A549 (cell line): ENCODE results near the gene SLC6A12.

Experiments used
- CHD4 ChIP-seq: fragments of 200-600 bp; sonication (generic); IDR thresholded peaks from 2 replicates; pipeline ENCODE4 v1.6.1; 2016; ENCODE audit warnings: antibody characterized with exemption, mild to moderate bottlenecking, borderline replicate concordance
- CTCF ChIP-seq: fragments of >200 bp; sonication (Bioruptor Twin); formaldehyde crosslinking; IDR thresholded peaks from 3 replicates; pipeline ENCODE4 v1.5.1; 2016
- EP300 ChIP-seq, 2 experiments: fragments of >200 bp; sonication (Bioruptor Twin); formaldehyde crosslinking; IDR thresholded peaks; 2 replicates in 1 of 2; 3 replicates in 1 of 2; pipeline ENCODE4 v1.6.1; 2016 to 2017
- JUN ChIP-seq, 2 experiments: fragments of >200 bp; sonication (Bioruptor Twin); formaldehyde crosslinking; IDR thresholded peaks; 2 replicates in 1 of 2; 3 replicates in 1 of 2; pipeline ENCODE4 v1.6.1; 2016 to 2017
- MAFK ChIP-seq: fragments of 450-650 bp; IDR thresholded peaks from 2 replicates; pipeline ENCODE4 v1.6.1; 2014; ENCODE audit not compliant: partially characterized antibody
- POLR2A ChIP-seq: IDR thresholded peaks from 2 replicates; pipeline ENCODE4 v1.6.1; 2012; ENCODE audit warnings: mild to moderate bottlenecking, low read length
- POLR2AphosphoS2 ChIP-seq: conservative IDR thresholded peaks from 2 replicates; pipeline ENCODE4 v1.6.1; 2012; ENCODE audit warnings: low read length, improper control_type of control experiment, inconsistent platforms
- RAD21 ChIP-seq, 2 experiments: fragments of >200 bp in 1 of 2; sonication (Bioruptor Twin) in 1 of 2; formaldehyde crosslinking in 1 of 2; IDR thresholded peaks in 1 of 2; conservative IDR thresholded peaks in 1 of 2; 2 replicates in 1 of 2; 3 replicates in 1 of 2; pipeline ENCODE4 v1.6.1; 2012 to 2018; ENCODE audit warnings: inconsistent platforms in 1 of 2
- RCOR1 ChIP-seq: fragments of 150-350 bp; IDR thresholded peaks from 2 replicates; pipeline ENCODE4 v1.6.1; 2014; ENCODE audit warnings: antibody characterized with exemption, low read length, low read depth
- REST ChIP-seq: fragments of 200-600 bp; sonication (generic); IDR thresholded peaks from 2 replicates; pipeline ENCODE4 v1.6.1; 2016; ENCODE audit warnings: antibody characterized with exemption, mild to moderate bottlenecking, moderate library complexity

- TF ChIP-seq CTCF (no peak), POLR2A (no peak), REST (no peak), CHD4 (no peak), POLR2AphosphoS2 (no peak), EP300 (IDR thresholded peaks at IDR 0.05) (no peak), MAFK (no peak), RCOR1 (no peak), JUN (IDR thresholded peaks at IDR 0.05) (no peak), RAD21 (conservative IDR thresholded peaks at IDR 0.05 in 1 of 2, IDR thresholded peaks at IDR 0.05 in 1 of 2) (no peak)
Observed at GRCh38 chr12:147242-147641, 66.7 kb downstream of the SLC6A12 start.
